K562 (cell line): Measurements from ENCODE around the gene TMPO. TPM values are rescaled to one million over a fixed set of nuclear protein-coding genes. Genes with fewer than 3 reads are reported as not detected.

Experiments
- AFF4 ChIP-seq: sonication (generic); formaldehyde crosslinking; IDR thresholded peaks from 2 replicates; pipeline ENCODE4 v1.8.0; 2023; ENCODE audit warnings: mild to moderate bottlenecking, missing genetic modification reagents
- FOXK2 ChIP-seq, 2 experiments: fragments of 450-650 bp; IDR thresholded peaks in 1 of 2; conservative IDR thresholded peaks in 1 of 2; 2 replicates each; pipeline ENCODE4 v1.6.1; 2016; ENCODE audit warnings: low read depth in 2 of 2, mild to moderate bottlenecking in 1 of 2
- MCM7 ChIP-seq, 2 experiments: fragments of 450-650 bp; IDR thresholded peaks; 2 replicates each; pipeline ENCODE4 v1.6.1; 2016 to 2018
- NFRKB ChIP-seq: fragments of 450-650 bp; IDR thresholded peaks from 2 replicates; pipeline ENCODE4 v1.6.1; 2016; ENCODE audit warnings: low read depth
- RNF219 ChIP-seq: fragments of 250-450 bp; sonication (Bioruptor Pico); IDR thresholded peaks from 2 replicates; pipeline ENCODE4 v1.5.0; 2022; ENCODE audit warnings: mild to moderate bottlenecking
- TRIM28 ChIP-seq: fragments of 450-650 bp; IDR thresholded peaks from 2 replicates; pipeline ENCODE4 v1.6.1; 2017
- ZBTB1 ChIP-seq: sonication (generic); formaldehyde crosslinking; IDR thresholded peaks from 2 replicates; pipeline ENCODE4 v1.8.1; 2023; ENCODE audit warnings: missing genetic modification reagents, low read depth, mild to moderate bottlenecking, borderline replicate concordance
- ZNF41 ChIP-seq: fragments of 250-450 bp; sonication (Bioruptor Pico); conservative IDR thresholded peaks from 2 replicates; pipeline ENCODE4 v1.4.0; 2020; ENCODE audit warnings: mild to moderate bottlenecking
- ZNF609 ChIP-seq: sonication (generic); formaldehyde crosslinking; IDR thresholded peaks from 2 replicates; pipeline ENCODE4 v1.8.1; 2023; ENCODE audit warnings: missing genetic modification reagents, mild to moderate bottlenecking, borderline replicate concordance
- ZNF75A ChIP-seq: fragments of 450-650 bp; formaldehyde crosslinking; IDR thresholded peaks from 2 replicates; pipeline ENCODE4 v1.4.0; 2020; ENCODE audit warnings: mild to moderate bottlenecking
- ZNF785 ChIP-seq: fragments of 250-450 bp; sonication (Bioruptor Pico); IDR thresholded peaks from 2 replicates; pipeline ENCODE4 v1.4.0; 2020; ENCODE audit warnings: mild to moderate bottlenecking
- polyA plus RNA-seq, 8 experiments: library from polyadenylated mRNA; depleted of rRNA in 4 of 8; stranded (reverse) in 5 of 8; unstranded in 3 of 8; fragments of >200 nt; fragmentation: Nextera tagmentation in 2 of 8; fragmentation: Illumina TruSeq in 1 of 8; extraction: Ambion mirVana in 2 of 8; extraction: Trizol in 1 of 8; gene quantifications; 2 replicates each; pipeline versions ENCODE4 v1.2.1 to v1.2.3, GENCODE V29; 2011 to 2014; ENCODE audit warnings: inconsistent platforms in 1 of 8, missing spikeins in 1 of 8
- total RNA-seq, 7 experiments: library from RNA; depleted of rRNA in 6 of 7; stranded (reverse); fragments of >200 nt in 6 of 7; fragmentation: Illumina TruSeq in 2 of 7; extraction: Trizol in 2 of 7; gene quantifications; 2 replicates each; pipeline versions ENCODE4 v1.2.1 to v1.2.3, GENCODE V29; 2011 to 2021; ENCODE audit warnings: low replicate concordance in 1 of 7
- TF ChIP-seq, protein P1 (sequence below): sonication (generic); formaldehyde crosslinking; IDR thresholded peaks from 2 replicates; pipeline ENCODE4 v1.8.0; 2022; ENCODE audit warnings: mild to moderate bottlenecking, missing genetic modification reagents, borderline replicate concordance

Gene TMPO
- total and polyA plus RNA-seq, 9 of the 15 experiments (the other 6 are each of a cell fraction or from before 2014, with no cell fraction given): 62.1 to 263 (median 182) TPM

GRCh38 chr12:98594050-98594835, 78.9 kb downstream of the TMPO start (continued):
- TF ChIP-seq AFF4 (CRISPR knock-in tag): peak; percentile 75; the same call in 1 of the 2 replicates
- no peak for TF ChIP-seq MCM7 (IDR thresholded peaks at IDR 0.05)
- TF ChIP-seq ZNF75A: no peak
- no peak for TF ChIP-seq ZNF785 (CRISPR knock-in tag)
- TF ChIP-seq NFRKB: no peak
- TF ChIP-seq, protein P1, sequence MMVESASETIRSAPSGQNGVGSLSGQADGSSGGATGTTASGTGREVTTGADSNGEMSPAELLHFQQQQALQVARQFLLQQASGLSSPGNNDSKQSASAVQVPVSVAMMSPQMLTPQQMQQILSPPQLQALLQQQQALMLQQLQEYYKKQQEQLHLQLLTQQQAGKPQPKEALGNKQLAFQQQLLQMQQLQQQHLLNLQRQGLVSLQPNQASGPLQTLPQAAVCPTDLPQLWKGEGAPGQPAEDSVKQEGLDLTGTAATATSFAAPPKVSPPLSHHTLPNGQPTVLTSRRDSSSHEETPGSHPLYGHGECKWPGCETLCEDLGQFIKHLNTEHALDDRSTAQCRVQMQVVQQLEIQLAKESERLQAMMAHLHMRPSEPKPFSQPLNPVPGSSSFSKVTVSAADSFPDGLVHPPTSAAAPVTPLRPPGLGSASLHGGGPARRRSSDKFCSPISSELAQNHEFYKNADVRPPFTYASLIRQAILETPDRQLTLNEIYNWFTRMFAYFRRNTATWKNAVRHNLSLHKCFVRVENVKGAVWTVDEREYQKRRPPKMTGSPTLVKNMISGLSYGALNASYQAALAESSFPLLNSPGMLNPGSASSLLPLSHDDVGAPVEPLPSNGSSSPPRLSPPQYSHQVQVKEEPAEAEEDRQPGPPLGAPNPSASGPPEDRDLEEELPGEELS (CRISPR knock-in tag): 0 out of 2 replicates have a peak, but pooled peaks have one; percentile 26
- 0 out of 2 replicates have a peak, but pooled peaks have one; percentile 37 for TF ChIP-seq ZNF609 (CRISPR knock-in tag)
- no peak for TF ChIP-seq FOXK2 (conservative IDR thresholded peaks at IDR 0.05 in 1 of 2, IDR thresholded peaks at IDR 0.05 in 1 of 2; ENCODE audit: low read depth in 2 of 2)
- TF ChIP-seq TRIM28: no peak
- no peak for TF ChIP-seq ZNF41 (CRISPR knock-in tag)
- no peak for TF ChIP-seq RNF219 (CRISPR knock-in tag)
- no peak for TF ChIP-seq ZBTB1 (CRISPR knock-in tag)
